Measurements from ENCODE around the gene BLOC1S5. TPM values are rescaled to one million over a fixed set of nuclear protein-coding genes. Genes with fewer than 3 reads are reported as not detected.

Gene BLOC1S5
- total RNA-seq, 1 experiment from 2014 or later: 11.8 TPM

- intact Hi-C loops (cut with micrococcal nuclease; ENCODE audit: unreplicated experiment): no loop called here
- Histone ChIP-seq H3K27me3 (ENCODE audit: control insufficient read depth, insufficient read depth, low read length) (no peaks in the 10 kb centered on the region), H3K36me3 (ENCODE audit: control insufficient read depth, insufficient read depth, low read length) (no peaks in the 10 kb centered on the region), H3K4me1 (ENCODE audit: control insufficient read depth, insufficient read depth, low read length) (peaks cover 2% of the 10 kb centered on the region; the same call in 1 of the 2 replicates), H3K9me3 (ENCODE audit: control insufficient read depth, insufficient read depth, low read depth, low read length) (no peaks in the 10 kb centered on the region), H3K4me3 (ENCODE audit: low read depth in 2 of 2, low read length in 2 of 2) (no peak overlapping the region), H3K27ac (ENCODE audit: low read length) (no peak overlapping the region)
- ChIA-PET CTCF (no interaction called here), POLR2A (no interaction called here)
- no TSS peak for BruUV-seq (replicated peaks)
- in situ Hi-C loops (cut with HindIII; ENCODE audit: low pct_unique_long_range_greater_than_20kb, low sequenced_read_pairs): no loop called here
- no peak for DNase-seq (ENCODE audit: low read depth, low spot score)
- no peak for ATAC-seq
- no peak for TF ChIP-seq TCF7L2 (IDR thresholded peaks at IDR 0.05; ENCODE audit: low read depth, low read length)
Observed at GRCh38 chr6:8069631-8070284, 5.6 kb upstream of the BLOC1S5 start.

GRCh38 chr6:8069151-8069550, 5.0 kb upstream of the BLOC1S5 start:
- POLR2A ChIA-PET: no interaction called here
- no peak for ATAC-seq

GRCh38 chr6:8066108-8066507, 1.9 kb upstream of the BLOC1S5 start:
- no peak for ATAC-seq
- no peak for TF ChIP-seq SIN3A (IDR thresholded peaks at IDR 0.05; ENCODE audit: borderline replicate concordance, insufficient read depth, low read depth, low read length)
- TF ChIP-seq TCF7L2 (IDR thresholded peaks at IDR 0.05; ENCODE audit: low read depth, low read length): no peak
- TF ChIP-seq, protein P1, sequence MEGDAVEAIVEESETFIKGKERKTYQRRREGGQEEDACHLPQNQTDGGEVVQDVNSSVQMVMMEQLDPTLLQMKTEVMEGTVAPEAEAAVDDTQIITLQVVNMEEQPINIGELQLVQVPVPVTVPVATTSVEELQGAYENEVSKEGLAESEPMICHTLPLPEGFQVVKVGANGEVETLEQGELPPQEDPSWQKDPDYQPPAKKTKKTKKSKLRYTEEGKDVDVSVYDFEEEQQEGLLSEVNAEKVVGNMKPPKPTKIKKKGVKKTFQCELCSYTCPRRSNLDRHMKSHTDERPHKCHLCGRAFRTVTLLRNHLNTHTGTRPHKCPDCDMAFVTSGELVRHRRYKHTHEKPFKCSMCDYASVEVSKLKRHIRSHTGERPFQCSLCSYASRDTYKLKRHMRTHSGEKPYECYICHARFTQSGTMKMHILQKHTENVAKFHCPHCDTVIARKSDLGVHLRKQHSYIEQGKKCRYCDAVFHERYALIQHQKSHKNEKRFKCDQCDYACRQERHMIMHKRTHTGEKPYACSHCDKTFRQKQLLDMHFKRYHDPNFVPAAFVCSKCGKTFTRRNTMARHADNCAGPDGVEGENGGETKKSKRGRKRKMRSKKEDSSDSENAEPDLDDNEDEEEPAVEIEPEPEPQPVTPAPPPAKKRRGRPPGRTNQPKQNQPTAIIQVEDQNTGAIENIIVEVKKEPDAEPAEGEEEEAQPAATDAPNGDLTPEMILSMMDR (IDR thresholded peaks at IDR 0.05): peak; percentile 43
- no peak overlapping the region; the same call in 1 of the 2 replicates for H3K27ac ChIP-seq (ENCODE audit: low read length)
- no peaks in the 10 kb centered on the region for H3K9me3 ChIP-seq (ENCODE audit: control insufficient read depth, insufficient read depth, low read depth, low read length)
- intact Hi-C loops (cut with micrococcal nuclease; ENCODE audit: unreplicated experiment) (no loop called here), in situ Hi-C loops (cut with HindIII; ENCODE audit: low pct_unique_long_range_greater_than_20kb, low sequenced_read_pairs) (no loop called here)
- peaks cover 7% of the 10 kb centered on the region; the same call in 1 of the 2 replicates for H3K36me3 ChIP-seq (ENCODE audit: control insufficient read depth, insufficient read depth, low read length)
- H3K4me3 ChIP-seq (ENCODE audit: low read depth in 2 of 2, low read length in 2 of 2): no peak overlapping the region
- no peaks in the 10 kb centered on the region for H3K27me3 ChIP-seq (ENCODE audit: control insufficient read depth, insufficient read depth, low read length)
- peaks cover 15% of the 10 kb centered on the region; the same call in 1 of the 2 replicates for H3K4me1 ChIP-seq (ENCODE audit: control insufficient read depth, insufficient read depth, low read length)
- ChIA-PET POLR2A (no interaction called here), CTCF (no interaction called here)
- no peak for DNase-seq (ENCODE audit: low read depth, low spot score)
- BruUV-seq (replicated peaks): no TSS peak

More at GRCh38 chr6:8069151-8069550, 5.0 kb upstream of the BLOC1S5 start:
- Histone ChIP-seq H3K27me3 (ENCODE audit: control insufficient read depth, insufficient read depth, low read length) (no peaks in the 10 kb centered on the region), H3K27ac (ENCODE audit: low read length) (no peak overlapping the region), H3K9me3 (ENCODE audit: control insufficient read depth, insufficient read depth, low read depth, low read length) (no peaks in the 10 kb centered on the region), H3K36me3 (ENCODE audit: control insufficient read depth, insufficient read depth, low read length) (no peaks in the 10 kb centered on the region), H3K4me1 (ENCODE audit: control insufficient read depth, insufficient read depth, low read length) (peaks cover 5% of the 10 kb centered on the region; the same call in 1 of the 2 replicates), H3K4me3 (ENCODE audit: low read depth in 2 of 2, low read length in 2 of 2) (no peak overlapping the region)
- no peak for TF ChIP-seq TCF7L2 (IDR thresholded peaks at IDR 0.05; ENCODE audit: low read depth, low read length)
- no peak for TF ChIP-seq SIN3A (IDR thresholded peaks at IDR 0.05; ENCODE audit: borderline replicate concordance, insufficient read depth, low read depth, low read length)
- TF ChIP-seq, protein P1 (IDR thresholded peaks at IDR 0.05): no peak
- TF ChIP-seq POLR2AphosphoS5 (IDR thresholded peaks at IDR 0.05; ENCODE audit: low read depth, low read length): no peak
- intact Hi-C loops (cut with micrococcal nuclease; ENCODE audit: unreplicated experiment) (no loop called here), in situ Hi-C loops (cut with HindIII; ENCODE audit: low pct_unique_long_range_greater_than_20kb, low sequenced_read_pairs) (no loop called here)
- BruUV-seq (replicated peaks): no TSS peak
- no peak for DNase-seq (ENCODE audit: low read depth, low spot score)
- CTCF ChIA-PET: no interaction called here
